GM13976 (cell line): ENCODE measurements around the gene FAM3C.

Experiments
- DNase-seq: peaks from one replicate; pipeline ENCODE4 v3.0.0; 2012; ENCODE audit warnings: low spot score
- in situ Hi-C: fragments of 300-500 bp; cut with MboI; formaldehyde crosslinking; loops from one replicate; pipeline ENCODE4 v1.12.0; 2022; ENCODE audit warnings: low sequenced_read_pairs, mixed read lengths, inconsistent platforms; ENCODE audit not compliant: unreplicated experiment
- TF ChIP-seq, protein P1 (sequence below): IDR thresholded peaks from 2 replicates; pipeline ENCODE4 v1.5.1; 2012; ENCODE audit warnings: borderline replicate concordance, mild to moderate bottlenecking; ENCODE audit not compliant: insufficient read depth; ENCODE audit errors: extremely low read depth, missing control alignments, control extremely low read depth

The FAM3C gene

GRCh38 chr7:121383235-121383910 lies 12.7 kb downstream of the FAM3C start:
- in situ Hi-C loops: no loop called here
- no peak for DNase-seq
- TF ChIP-seq, protein P1, sequence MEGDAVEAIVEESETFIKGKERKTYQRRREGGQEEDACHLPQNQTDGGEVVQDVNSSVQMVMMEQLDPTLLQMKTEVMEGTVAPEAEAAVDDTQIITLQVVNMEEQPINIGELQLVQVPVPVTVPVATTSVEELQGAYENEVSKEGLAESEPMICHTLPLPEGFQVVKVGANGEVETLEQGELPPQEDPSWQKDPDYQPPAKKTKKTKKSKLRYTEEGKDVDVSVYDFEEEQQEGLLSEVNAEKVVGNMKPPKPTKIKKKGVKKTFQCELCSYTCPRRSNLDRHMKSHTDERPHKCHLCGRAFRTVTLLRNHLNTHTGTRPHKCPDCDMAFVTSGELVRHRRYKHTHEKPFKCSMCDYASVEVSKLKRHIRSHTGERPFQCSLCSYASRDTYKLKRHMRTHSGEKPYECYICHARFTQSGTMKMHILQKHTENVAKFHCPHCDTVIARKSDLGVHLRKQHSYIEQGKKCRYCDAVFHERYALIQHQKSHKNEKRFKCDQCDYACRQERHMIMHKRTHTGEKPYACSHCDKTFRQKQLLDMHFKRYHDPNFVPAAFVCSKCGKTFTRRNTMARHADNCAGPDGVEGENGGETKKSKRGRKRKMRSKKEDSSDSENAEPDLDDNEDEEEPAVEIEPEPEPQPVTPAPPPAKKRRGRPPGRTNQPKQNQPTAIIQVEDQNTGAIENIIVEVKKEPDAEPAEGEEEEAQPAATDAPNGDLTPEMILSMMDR: no peak

- in situ Hi-C loops: no loop called here
- DNase-seq: no peak
These were observed 13.6 kb downstream of the FAM3C start for GRCh38 chr7:121382473-121382872.

DNA sequence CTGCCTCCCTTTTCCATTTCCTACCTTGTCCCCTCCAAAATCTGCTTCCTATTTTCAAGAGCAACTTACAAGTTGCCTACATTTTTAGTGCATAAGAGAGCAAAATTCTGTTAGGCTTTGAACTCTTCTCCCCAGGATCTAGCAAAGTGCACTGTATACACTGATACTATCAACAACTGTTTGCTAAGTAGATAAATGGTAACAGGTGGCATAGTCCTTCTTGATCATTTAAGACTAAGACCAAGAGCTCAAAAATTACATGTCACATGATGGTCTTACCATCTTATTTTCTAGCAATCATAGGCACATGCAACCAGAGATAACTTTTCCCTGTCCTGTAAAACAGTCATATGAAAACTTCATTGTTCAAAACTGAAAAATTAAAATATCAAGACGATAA lies 16.2 kb downstream of the FAM3C start:
- DNase-seq: no peak
- TF ChIP-seq, protein P1: no peak
- in situ Hi-C loops: no loop called here

More at GRCh38 chr7:121382473-121382872, 13.6 kb downstream of the FAM3C start:
- TF ChIP-seq, protein P1: no peak

DNA sequence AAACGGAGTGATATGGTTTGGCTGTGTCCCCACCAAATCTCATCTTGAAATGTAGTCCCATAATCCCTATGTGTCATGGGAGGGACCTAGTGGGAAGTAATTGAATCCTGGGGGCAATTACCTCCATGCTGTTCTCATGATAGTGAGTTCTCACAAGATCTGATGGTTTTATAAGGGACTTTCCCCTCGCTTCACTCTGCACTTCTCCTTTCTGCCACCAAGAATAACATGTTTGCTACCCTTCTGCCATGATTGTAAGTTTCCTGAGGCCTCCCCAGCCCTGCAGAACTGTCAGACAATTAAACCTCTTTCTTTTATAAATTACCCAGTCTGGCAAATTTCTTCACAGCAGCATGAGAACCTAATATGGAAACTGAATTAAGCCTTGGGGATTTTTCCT lies 19.1 kb downstream of the FAM3C start:
- DNase-seq: no peak
- in situ Hi-C loops: no loop called here
- TF ChIP-seq, protein P1: no peak

DNA sequence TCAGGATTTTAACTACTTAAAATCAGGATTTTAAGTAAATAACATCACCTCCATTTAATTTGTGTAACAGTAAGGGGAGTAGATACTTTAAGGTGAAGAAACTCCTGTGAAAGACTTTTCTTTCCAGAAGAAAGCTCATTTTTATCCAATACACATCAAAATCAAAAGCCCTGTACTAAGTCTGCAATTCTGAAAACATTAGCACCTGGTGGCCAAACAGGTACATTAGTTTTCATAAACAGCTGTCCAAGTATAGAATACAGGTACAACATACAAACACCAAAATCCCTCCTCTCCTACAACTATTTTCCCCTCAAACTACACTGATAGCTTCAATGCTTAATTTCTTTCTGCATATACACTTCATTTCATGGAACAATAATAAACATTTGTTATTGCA lies 22.9 kb downstream of the FAM3C start:
- in situ Hi-C loops: no loop called here
- DNase-seq: no peak
- TF ChIP-seq, protein P1: no peak

GRCh38 chr7:121372376-121373010 lies 23.6 kb downstream of the FAM3C start:
- TF ChIP-seq, protein P1: no peak
- in situ Hi-C loops: no loop called here
- peak; percentile 53 for DNase-seq
